HL-60 (cell line): ENCODE measurements around the gene CNTNAP2.

ENCODE experiments used
- GABPA ChIP-seq: IDR thresholded peaks from 2 replicates; pipeline ENCODE4 v1.6.1; 2012; ENCODE audit warnings: low read depth
- POLR2AphosphoS5 ChIP-seq: IDR thresholded peaks from 2 replicates; pipeline ENCODE4 v1.6.1; 2012; ENCODE audit warnings: low read depth
- TF ChIP-seq, protein P1 (sequence below): IDR thresholded peaks from one replicate; pipeline ENCODE4 v1.5.1; 2011; ENCODE audit warnings: low read length, control low read depth, inconsistent platforms; ENCODE audit not compliant: insufficient read depth
- TF ChIP-seq, protein P2 (sequence below): IDR thresholded peaks from 2 replicates; pipeline ENCODE4 v1.6.1; 2012; ENCODE audit warnings: low read depth; ENCODE audit not compliant: insufficient replicate concordance

DNA sequence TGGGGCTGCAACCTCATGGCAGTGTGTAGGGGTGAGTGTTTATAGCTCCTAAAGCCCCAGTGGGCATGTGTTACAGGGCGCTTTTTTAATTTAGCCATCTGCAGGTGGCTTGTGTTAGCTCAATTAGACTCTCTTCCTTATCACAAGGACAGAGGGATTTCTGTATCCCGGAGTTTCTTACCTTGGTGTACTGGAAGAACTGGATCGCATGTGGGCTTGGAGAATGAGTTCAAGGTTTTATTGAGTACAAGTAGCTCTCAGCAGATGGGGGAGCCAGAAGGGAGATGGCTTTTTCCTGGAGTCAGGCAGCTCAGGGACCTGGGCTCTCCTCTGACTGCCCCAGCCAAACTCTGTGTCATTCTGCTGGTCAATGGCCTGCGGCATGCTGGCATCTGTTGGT lies 2320.4 kb downstream of the CNTNAP2 start:
- TF ChIP-seq, protein P1, sequence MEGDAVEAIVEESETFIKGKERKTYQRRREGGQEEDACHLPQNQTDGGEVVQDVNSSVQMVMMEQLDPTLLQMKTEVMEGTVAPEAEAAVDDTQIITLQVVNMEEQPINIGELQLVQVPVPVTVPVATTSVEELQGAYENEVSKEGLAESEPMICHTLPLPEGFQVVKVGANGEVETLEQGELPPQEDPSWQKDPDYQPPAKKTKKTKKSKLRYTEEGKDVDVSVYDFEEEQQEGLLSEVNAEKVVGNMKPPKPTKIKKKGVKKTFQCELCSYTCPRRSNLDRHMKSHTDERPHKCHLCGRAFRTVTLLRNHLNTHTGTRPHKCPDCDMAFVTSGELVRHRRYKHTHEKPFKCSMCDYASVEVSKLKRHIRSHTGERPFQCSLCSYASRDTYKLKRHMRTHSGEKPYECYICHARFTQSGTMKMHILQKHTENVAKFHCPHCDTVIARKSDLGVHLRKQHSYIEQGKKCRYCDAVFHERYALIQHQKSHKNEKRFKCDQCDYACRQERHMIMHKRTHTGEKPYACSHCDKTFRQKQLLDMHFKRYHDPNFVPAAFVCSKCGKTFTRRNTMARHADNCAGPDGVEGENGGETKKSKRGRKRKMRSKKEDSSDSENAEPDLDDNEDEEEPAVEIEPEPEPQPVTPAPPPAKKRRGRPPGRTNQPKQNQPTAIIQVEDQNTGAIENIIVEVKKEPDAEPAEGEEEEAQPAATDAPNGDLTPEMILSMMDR: no peak
- TF ChIP-seq POLR2AphosphoS5: no peak
- TF ChIP-seq, protein P2, sequence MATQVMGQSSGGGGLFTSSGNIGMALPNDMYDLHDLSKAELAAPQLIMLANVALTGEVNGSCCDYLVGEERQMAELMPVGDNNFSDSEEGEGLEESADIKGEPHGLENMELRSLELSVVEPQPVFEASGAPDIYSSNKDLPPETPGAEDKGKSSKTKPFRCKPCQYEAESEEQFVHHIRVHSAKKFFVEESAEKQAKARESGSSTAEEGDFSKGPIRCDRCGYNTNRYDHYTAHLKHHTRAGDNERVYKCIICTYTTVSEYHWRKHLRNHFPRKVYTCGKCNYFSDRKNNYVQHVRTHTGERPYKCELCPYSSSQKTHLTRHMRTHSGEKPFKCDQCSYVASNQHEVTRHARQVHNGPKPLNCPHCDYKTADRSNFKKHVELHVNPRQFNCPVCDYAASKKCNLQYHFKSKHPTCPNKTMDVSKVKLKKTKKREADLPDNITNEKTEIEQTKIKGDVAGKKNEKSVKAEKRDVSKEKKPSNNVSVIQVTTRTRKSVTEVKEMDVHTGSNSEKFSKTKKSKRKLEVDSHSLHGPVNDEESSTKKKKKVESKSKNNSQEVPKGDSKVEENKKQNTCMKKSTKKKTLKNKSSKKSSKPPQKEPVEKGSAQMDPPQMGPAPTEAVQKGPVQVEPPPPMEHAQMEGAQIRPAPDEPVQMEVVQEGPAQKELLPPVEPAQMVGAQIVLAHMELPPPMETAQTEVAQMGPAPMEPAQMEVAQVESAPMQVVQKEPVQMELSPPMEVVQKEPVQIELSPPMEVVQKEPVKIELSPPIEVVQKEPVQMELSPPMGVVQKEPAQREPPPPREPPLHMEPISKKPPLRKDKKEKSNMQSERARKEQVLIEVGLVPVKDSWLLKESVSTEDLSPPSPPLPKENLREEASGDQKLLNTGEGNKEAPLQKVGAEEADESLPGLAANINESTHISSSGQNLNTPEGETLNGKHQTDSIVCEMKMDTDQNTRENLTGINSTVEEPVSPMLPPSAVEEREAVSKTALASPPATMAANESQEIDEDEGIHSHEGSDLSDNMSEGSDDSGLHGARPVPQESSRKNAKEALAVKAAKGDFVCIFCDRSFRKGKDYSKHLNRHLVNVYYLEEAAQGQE: no peak
- TF ChIP-seq GABPA: no peak
